ENCODE measurements around the gene PARD3B. TPM values are rescaled to one million over a fixed set of nuclear protein-coding genes. Genes with fewer than 3 reads are reported as not detected.

PARD3B gene
- total RNA-seq, 1 experiment from 2014 or later: 6.4 TPM

GRCh38 chr2:204561771-204562170 lies 16.5 kb downstream of the PARD3B start:
- H2AFZ ChIP-seq (ENCODE audit: low read length): no peak overlapping the region
- no peak overlapping the region for H4K8ac ChIP-seq (replicated peaks; ENCODE audit: insufficient read length, low read depth, low read length)
- no peak overlapping the region for H3T11ph ChIP-seq (ENCODE audit: low read length)
- Mint-ChIP-seq H3K27ac (no peak overlapping the region; a peak in 1 of 7 replicates), H3K36me3 (ENCODE audit: insufficient read depth in 1 of 3, low read depth in 3 of 3) (peaks cover 7 to 8% (median 7%) of the 10 kb centered on the region in 3 experiments; a peak in 5 of 7 replicates), H3K9me3 (peaks cover 6 to 10% of the 10 kb centered on the region in 2 experiments; a peak in 4 of 5 replicates), H3K4me1 (no peaks in the 10 kb centered on the region), H3K4me3 (no peak overlapping the region), H3K27me3 (ENCODE audit: low read depth) (no peaks in the 10 kb centered on the region)
- H3K23me2 ChIP-seq (ENCODE audit: insufficient read length, low read depth, low read length, poor library complexity, severe bottlenecking): no peaks in the 10 kb centered on the region
- no peaks in the 10 kb centered on the region for H3K79me2 ChIP-seq (ENCODE audit: insufficient read depth, low read length)
- H3K4me2 ChIP-seq (ENCODE audit: insufficient read depth, insufficient read length, low read length): no peak overlapping the region
- H3K18ac ChIP-seq (ENCODE audit: insufficient read length, low read depth, low read length): no peak overlapping the region
- no CpG with 5 or more reads among the region's 8 CpGs for WGBS (ENCODE audit: extremely low coverage, insufficient read length, low lambda C conversion rate)
- H2BK20ac ChIP-seq (ENCODE audit: low read depth, low read length, poor library complexity, severe bottlenecking): no peak overlapping the region
- no peak for DNase-seq
- no peak overlapping the region for H3K9ac ChIP-seq (ENCODE audit: extremely low read depth, insufficient read length, low read length)
- H3K9me3 ChIP-seq (ENCODE audit: control insufficient read depth, low read depth, low read length): no peaks in the 10 kb centered on the region
- no peaks in the 10 kb centered on the region for H3K79me1 ChIP-seq (ENCODE audit: insufficient read depth, low read depth, low read length, poor library complexity, severe bottlenecking)
- no peak overlapping the region for H3K27ac ChIP-seq (ENCODE audit: insufficient read length, low read depth, low read length)
- no peak for TF ChIP-seq CTCF (conservative IDR thresholded peaks at IDR 0.05)
- H2AK5ac ChIP-seq (ENCODE audit: insufficient read length, low read length): no peak overlapping the region
- H4K20me1 ChIP-seq (ENCODE audit: control insufficient read depth, insufficient read depth, insufficient read length): no peaks in the 10 kb centered on the region
- H3K56ac ChIP-seq (ENCODE audit: insufficient read length, low read depth, low read length): no peak overlapping the region
- H4K5ac ChIP-seq (ENCODE audit: insufficient read length, low read depth, low read length): no peak overlapping the region
- no peak overlapping the region for H2BK12ac ChIP-seq (ENCODE audit: insufficient read length, low read depth, low read length)
- no peak overlapping the region for H4K91ac ChIP-seq (ENCODE audit: insufficient read length, low read depth, low read length)
- H3K27me3 ChIP-seq (ENCODE audit: insufficient read depth, low read length): no peaks in the 10 kb centered on the region
- no peak overlapping the region for H3K4ac ChIP-seq (ENCODE audit: low read depth, low read length)
- H3K23ac ChIP-seq (ENCODE audit: insufficient read length, low read depth, low read length): no peak overlapping the region
- H2BK5ac ChIP-seq (ENCODE audit: insufficient read length, low read length): no peak overlapping the region
- no peak overlapping the region for H3K14ac ChIP-seq (ENCODE audit: insufficient read depth, low read length)
- no peaks in the 10 kb centered on the region for H3K4me1 ChIP-seq (ENCODE audit: insufficient read depth, low read length)
- H2BK120ac ChIP-seq (ENCODE audit: low read depth, low read length, poor library complexity, severe bottlenecking): no peak overlapping the region
- H2BK15ac ChIP-seq (ENCODE audit: low read depth, low read length): no peak overlapping the region

All from H9 (cell line).